Measurements from ENCODE around the gene PGAM2.

The PGAM2 gene

DNA sequence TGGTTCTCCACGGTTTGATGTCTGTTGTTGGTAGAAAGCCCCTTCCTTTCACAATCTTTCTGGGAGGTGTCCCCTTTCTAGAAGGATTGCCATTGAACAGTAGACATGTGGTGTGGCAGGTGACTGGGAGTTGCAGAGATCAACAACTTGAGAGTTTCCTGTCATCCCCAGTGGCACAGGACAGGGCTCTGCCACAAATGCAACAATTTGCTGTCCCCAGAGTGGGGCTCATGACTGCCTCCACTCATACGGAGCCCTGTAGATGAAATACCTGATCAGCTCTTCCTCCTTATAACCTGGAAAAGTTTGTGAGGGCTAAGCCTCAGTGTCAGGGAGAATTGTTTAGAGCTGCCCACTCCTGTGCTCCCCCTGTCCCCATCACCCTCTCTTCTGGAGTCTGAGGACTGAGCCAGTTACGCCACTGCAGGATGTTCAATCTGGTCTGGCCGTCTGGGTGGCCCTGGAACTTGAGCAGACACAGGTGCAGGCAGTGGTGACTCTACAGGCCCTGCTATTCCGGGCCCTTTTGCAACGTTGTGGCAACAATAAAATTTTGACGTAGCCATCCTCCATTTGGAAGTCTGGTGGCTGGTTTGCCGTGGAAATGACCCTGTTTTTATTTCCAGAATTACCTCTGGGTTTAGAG, 14.3 kb downstream of the PGAM2 start:
- Histone ChIP-seq H3K36me3 (ENCODE audit: low read depth) (peaks cover 93% of the 10 kb centered on the region), H3K27ac (ENCODE audit: poor library complexity, severe bottlenecking) (no peak overlapping the region), H3K9me3 (ENCODE audit: severe bottlenecking) (no peaks in the 10 kb centered on the region), H3K4me3 (ENCODE audit: severe bottlenecking) (no peak overlapping the region), H3K4me1 (ENCODE audit: insufficient read depth, poor library complexity, severe bottlenecking) (no peaks in the 10 kb centered on the region), H3K27me3 (ENCODE audit: insufficient read depth, poor library complexity, severe bottlenecking) (no peaks in the 10 kb centered on the region)
- TF ChIP-seq, protein P1, sequence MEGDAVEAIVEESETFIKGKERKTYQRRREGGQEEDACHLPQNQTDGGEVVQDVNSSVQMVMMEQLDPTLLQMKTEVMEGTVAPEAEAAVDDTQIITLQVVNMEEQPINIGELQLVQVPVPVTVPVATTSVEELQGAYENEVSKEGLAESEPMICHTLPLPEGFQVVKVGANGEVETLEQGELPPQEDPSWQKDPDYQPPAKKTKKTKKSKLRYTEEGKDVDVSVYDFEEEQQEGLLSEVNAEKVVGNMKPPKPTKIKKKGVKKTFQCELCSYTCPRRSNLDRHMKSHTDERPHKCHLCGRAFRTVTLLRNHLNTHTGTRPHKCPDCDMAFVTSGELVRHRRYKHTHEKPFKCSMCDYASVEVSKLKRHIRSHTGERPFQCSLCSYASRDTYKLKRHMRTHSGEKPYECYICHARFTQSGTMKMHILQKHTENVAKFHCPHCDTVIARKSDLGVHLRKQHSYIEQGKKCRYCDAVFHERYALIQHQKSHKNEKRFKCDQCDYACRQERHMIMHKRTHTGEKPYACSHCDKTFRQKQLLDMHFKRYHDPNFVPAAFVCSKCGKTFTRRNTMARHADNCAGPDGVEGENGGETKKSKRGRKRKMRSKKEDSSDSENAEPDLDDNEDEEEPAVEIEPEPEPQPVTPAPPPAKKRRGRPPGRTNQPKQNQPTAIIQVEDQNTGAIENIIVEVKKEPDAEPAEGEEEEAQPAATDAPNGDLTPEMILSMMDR (IDR thresholded peaks at IDR 0.05; ENCODE audit: poor library complexity, severe bottlenecking): no peak
- DNase-seq (ENCODE audit: low spot score) (no peak), ATAC-seq (ENCODE audit: low read depth) (no peak)

DNA sequence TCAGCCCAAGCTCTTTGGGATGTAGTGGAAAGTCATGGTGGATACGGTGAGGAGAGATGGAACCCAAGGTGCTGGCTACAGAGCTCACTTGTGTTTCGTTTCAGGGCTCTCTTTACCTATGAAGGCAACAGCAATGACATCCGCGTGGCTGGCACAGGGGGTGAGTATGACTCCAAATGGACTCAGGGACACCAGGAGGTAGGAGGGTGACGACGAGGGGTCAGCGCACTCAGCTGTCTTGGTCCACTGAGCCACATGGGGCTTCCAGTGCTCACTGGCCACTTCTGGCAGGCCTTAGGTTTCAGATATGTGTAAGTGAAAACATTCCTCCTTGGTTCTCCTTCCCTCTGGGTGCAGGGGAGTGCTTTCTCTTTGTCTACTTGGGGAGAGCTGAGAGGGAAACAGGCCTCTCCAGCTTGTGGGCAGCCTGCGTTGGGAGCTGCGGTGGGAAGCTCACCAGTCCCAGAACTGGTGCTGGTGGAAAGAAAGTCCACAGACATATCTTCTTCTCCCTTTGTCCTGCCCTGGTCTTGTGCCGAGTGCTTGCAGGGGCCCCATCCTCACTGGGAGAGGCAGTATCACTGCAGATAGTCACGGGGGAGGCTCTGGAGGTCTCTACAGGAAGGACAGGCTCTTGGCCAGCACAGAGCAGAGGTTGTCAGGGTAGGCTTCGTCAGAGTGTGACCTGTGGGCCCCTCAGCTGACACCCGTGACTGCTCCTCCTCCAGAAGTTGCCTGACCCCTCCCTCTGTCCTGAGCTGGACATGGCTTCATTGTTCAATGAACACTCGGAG, 15.0 kb downstream of the PGAM2 start:
- TF ChIP-seq, protein P1 (IDR thresholded peaks at IDR 0.05; ENCODE audit: poor library complexity, severe bottlenecking): no peak
- H3K9me3 ChIP-seq (ENCODE audit: severe bottlenecking): no peaks in the 10 kb centered on the region
- no peak overlapping the region for H3K4me3 ChIP-seq (ENCODE audit: severe bottlenecking)
- H3K36me3 ChIP-seq (ENCODE audit: low read depth): peaks cover 86% of the 10 kb centered on the region
- H3K4me1 ChIP-seq (ENCODE audit: insufficient read depth, poor library complexity, severe bottlenecking): no peaks in the 10 kb centered on the region
- no peaks in the 10 kb centered on the region for H3K27me3 ChIP-seq (ENCODE audit: insufficient read depth, poor library complexity, severe bottlenecking)
- DNase-seq (ENCODE audit: low spot score) (no peak), ATAC-seq (ENCODE audit: low read depth) (no peak)
- H3K27ac ChIP-seq (ENCODE audit: poor library complexity, severe bottlenecking): no peak overlapping the region

DNA sequence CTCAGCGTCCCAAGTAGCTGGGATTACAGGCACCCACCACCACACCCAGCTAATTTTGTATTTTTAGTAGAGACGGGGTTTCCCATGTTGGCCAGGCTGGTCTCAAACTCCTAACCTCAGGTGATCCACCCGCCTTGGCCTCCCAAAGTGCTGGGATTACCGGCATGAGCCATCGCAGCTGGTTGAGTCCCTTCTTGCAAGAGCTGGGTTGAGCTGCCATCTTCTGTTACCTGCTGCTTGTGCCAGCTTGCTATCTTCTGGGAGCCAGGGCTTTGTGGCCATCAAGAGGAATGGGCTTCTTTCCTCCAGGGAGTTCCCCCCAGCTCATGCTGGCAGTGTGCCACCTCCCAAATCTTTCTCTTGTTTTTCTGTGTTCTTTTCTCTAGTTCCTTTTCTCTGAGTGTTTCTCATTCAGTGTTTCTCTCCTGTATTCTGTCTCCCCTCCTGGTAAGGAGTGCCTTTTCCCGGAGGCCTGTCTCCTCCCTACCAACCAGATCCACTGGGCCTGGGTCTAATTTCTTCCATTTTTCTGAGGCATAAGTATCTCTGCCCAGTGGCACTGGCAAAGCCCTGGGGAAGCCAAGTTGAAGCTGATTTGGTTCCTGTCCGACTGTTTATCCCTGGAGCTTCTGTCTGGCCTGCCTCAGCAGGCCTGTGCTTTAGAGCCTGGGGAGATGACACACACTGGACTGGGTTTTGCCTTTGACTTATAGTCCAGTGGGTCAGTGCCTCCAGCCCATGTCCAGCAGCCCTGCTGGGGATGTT, 17.2 kb downstream of the PGAM2 start:
- Histone ChIP-seq H3K4me3 (ENCODE audit: severe bottlenecking) (no peak overlapping the region), H3K36me3 (ENCODE audit: low read depth) (peaks cover 65% of the 10 kb centered on the region), H3K27ac (ENCODE audit: poor library complexity, severe bottlenecking) (no peak overlapping the region), H3K4me1 (ENCODE audit: insufficient read depth, poor library complexity, severe bottlenecking) (no peaks in the 10 kb centered on the region), H3K27me3 (ENCODE audit: insufficient read depth, poor library complexity, severe bottlenecking) (no peaks in the 10 kb centered on the region), H3K9me3 (ENCODE audit: severe bottlenecking) (no peaks in the 10 kb centered on the region)
- TF ChIP-seq, protein P1 (IDR thresholded peaks at IDR 0.05; ENCODE audit: poor library complexity, severe bottlenecking): no peak
- no peak for ATAC-seq (ENCODE audit: low read depth)
- no peak for DNase-seq (ENCODE audit: low spot score)

DNA sequence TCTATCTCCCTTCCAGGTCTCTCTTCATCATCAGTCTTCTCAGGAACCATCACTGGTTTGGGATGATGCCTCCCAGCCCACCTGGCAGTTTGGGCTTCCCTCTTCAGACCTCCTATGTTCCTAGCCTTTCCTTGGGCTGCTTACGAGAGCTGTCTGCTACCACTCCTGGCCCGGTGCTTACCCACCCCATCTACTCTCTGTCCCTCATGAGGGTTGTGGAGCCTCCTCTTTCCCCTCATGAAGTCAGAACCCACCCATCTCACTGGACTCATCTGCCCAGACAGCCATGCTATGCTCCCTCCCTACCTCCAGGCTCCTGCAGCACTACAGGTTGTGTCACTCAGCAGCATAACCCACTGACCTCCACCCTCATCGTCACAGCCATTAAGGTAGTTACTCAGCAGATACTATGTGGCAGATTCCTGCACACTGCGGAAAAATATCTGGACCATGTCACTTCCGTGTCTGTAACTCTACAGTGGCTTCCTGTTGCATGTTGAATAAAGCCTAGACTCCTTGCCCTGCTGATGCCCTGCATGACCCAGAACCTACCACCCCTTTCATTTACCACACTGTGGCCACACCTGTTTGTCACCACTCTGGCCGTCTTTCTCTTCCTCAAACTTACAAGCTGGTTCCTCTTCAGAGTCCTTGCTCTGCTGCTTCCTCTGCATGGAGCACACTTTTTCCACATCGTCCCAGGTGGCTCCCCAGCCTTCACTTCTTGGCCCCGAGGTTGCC, 18.9 kb downstream of the PGAM2 start:
- H3K27ac ChIP-seq (ENCODE audit: poor library complexity, severe bottlenecking): no peak overlapping the region
- H3K36me3 ChIP-seq (ENCODE audit: low read depth): peaks cover 49% of the 10 kb centered on the region
- DNase-seq (ENCODE audit: low spot score) (no peak), ATAC-seq (ENCODE audit: low read depth) (no peak)
- no peak overlapping the region for H3K4me3 ChIP-seq (ENCODE audit: severe bottlenecking)
- TF ChIP-seq, protein P1 (IDR thresholded peaks at IDR 0.05; ENCODE audit: poor library complexity, severe bottlenecking): no peak
- H3K9me3 ChIP-seq (ENCODE audit: severe bottlenecking): no peaks in the 10 kb centered on the region
- H3K4me1 ChIP-seq (ENCODE audit: insufficient read depth, poor library complexity, severe bottlenecking): no peaks in the 10 kb centered on the region
- H3K27me3 ChIP-seq (ENCODE audit: insufficient read depth, poor library complexity, severe bottlenecking): no peaks in the 10 kb centered on the region

All from RWPE2 (cell line).